Karpas-422 (cell line): ENCODE results near the gene CNGB1. TPM values are rescaled to one million over a fixed set of nuclear protein-coding genes. Genes with fewer than 3 reads are reported as not detected.

Experiments
- total RNA-seq: library from RNA; depleted of rRNA; stranded (reverse); fragments of >200 nt; shearing (Covaris generic); gene quantifications from 2 replicates; pipeline ENCODE4 v1.2.3, GENCODE V29; 2014; ENCODE audit warnings: low replicate concordance; rRNA removed

The CNGB1 gene
- total RNA-seq, 1 experiment from 2014 or later: not detected

Other genes starting within 250 kb of the CNGB1 start
- 17.4 and 40.0 TPM in 2 replicates for gene KATNB1, start 235.4 kb downstream of the CNGB1 start, total RNA-seq
- gene KIFC3, start 168.6 kb downstream of the CNGB1 start, total RNA-seq: not detected in 2 replicates
- 3.7 and 5.3 TPM in 2 replicates for gene ZNF319, start 29.5 kb upstream of the CNGB1 start, total RNA-seq
- gene USB1, start 30.3 kb upstream of the CNGB1 start, total RNA-seq: 19.6 and 28.3 TPM in 2 replicates
- 4.1 and 5.2 TPM in 2 replicates for gene MMP15, start 54.6 kb upstream of the CNGB1 start, total RNA-seq
- 50.6 and 60.5 TPM in 2 replicates for gene CFAP20, start 158.3 kb upstream of the CNGB1 start, total RNA-seq
- 45.2 and 56.4 TPM in 2 replicates for gene CSNK2A2, start 227.0 kb upstream of the CNGB1 start, total RNA-seq